Testis (tissue), 3 donors: ENCODE results near the gene RAI1. TPM values are rescaled to one million over a fixed set of nuclear protein-coding genes. Genes with fewer than 3 reads are reported as not detected.

Experiments
- DNase-seq: peaks from one replicate; pipeline ENCODE4 v3.0.0-alpha.2; 2019
- H3K27ac ChIP-seq, 2 donors: fragments of 200-600 bp; sonication (generic); one replicate each; pipeline ENCODE4 v1.5.1; 2019
- H3K27me3 ChIP-seq: fragments of 200-600 bp; sonication (generic); one replicate; pipeline ENCODE4 v1.5.1; 2019
- H3K36me3 ChIP-seq: fragments of 200-600 bp; sonication (generic); one replicate; pipeline ENCODE4 v1.5.1; 2017; ENCODE audit warnings: low read depth; ENCODE audit errors: missing control alignments
- H3K4me1 ChIP-seq: fragments of 200-600 bp; sonication (generic); one replicate; pipeline ENCODE4 v1.5.1; 2019
- H3K4me3 ChIP-seq, 2 donors: fragments of 200-600 bp; sonication (generic); one replicate each; pipeline ENCODE4 v1.5.1; 2017 to 2019
- H3K9me3 ChIP-seq: fragments of 200-600 bp; sonication (generic); one replicate; pipeline ENCODE4 v1.5.1; 2017
- CTCF ChIP-seq, 3 experiments: fragments of 450-650 bp in 2 of 3; fragments of 200-600 bp in 1 of 3; sonication (generic) in 1 of 3; IDR thresholded peaks; one replicate each; pipeline ENCODE4 v1.5.1; 2016 to 2019; ENCODE audit warnings: antibody characterized with exemption in 3 of 3, mild to moderate bottlenecking in 2 of 3, moderate library complexity in 1 of 3
- POLR2A ChIP-seq: fragments of 450-650 bp; IDR thresholded peaks from one replicate; pipeline ENCODE4 v1.6.1; 2017; ENCODE audit warnings: antibody characterized with exemption, mild to moderate bottlenecking, moderate library complexity
- WGBS, 2 donors: methylation state at CpG; one replicate each; pipeline ENCODE4 v1.1.5; 2018; 5-methylcytosine and 5-hydroxymethylcytosine counted together
- intact Hi-C: fragments of 100-400 bp; cut with DNase I; formaldehyde crosslinking; loops from one replicate; pipeline ENCODE4 v1.15.1; 2023; ENCODE audit warnings: low total_unique reads
- polyA plus RNA-seq: library from polyadenylated mRNA; stranded (reverse); fragments of 350-450 nt; fragmentation: Illumina TruSeq; extraction: RNeasy Lipid Tissue Mini Kit (QIAGEN cat#74804); gene quantifications from one replicate; pipeline ENCODE4 v1.2.3, GENCODE V29; 2014; ENCODE audit warnings: low read depth, low replicate concordance; ENCODE audit not compliant: insufficient read depth
- total RNA-seq, 2 donors: library from RNA; depleted of rRNA; stranded (reverse); fragments of >200 nt; gene quantifications; one replicate each; pipeline ENCODE4 v1.2.3, GENCODE V29; 2016

The RAI1 gene
- total and polyA plus RNA-seq, 3 donors from 2014 or later = 17.5 to 44.5 (median 42.8) TPM

GRCh38 chr17:17769869-17770631, 88.8 kb downstream of the RAI1 start:
- intact Hi-C loops = no loop called here
- peaks cover 38% of the 10 kb centered on the region for H3K4me1 ChIP-seq
- H3K4me3 ChIP-seq = no peak overlapping the region
- no peak for TF ChIP-seq POLR2A
- no peak for TF ChIP-seq CTCF (IDR thresholded peaks at IDR 0.05)
- 47 to 48% methylated on average over 22 to 25 of the region's 25 CpGs for WGBS, 2 donors
- no peak overlapping the region for H3K27ac ChIP-seq
- H3K27me3 ChIP-seq = no peaks in the 10 kb centered on the region
- no peak for DNase-seq
- H3K36me3 ChIP-seq = no peaks in the 10 kb centered on the region
- no peaks in the 10 kb centered on the region for H3K9me3 ChIP-seq

GRCh38 chr17:17770632-17771044, 89.4 kb downstream of the RAI1 start:
- H3K27ac ChIP-seq = no peak overlapping the region
- H3K27me3 ChIP-seq = no peaks in the 10 kb centered on the region
- intact Hi-C loops = no loop called here
- 71 to 73% methylated on average over 7 to 13 of the region's 13 CpGs for WGBS, 2 donors
- H3K9me3 ChIP-seq = no peaks in the 10 kb centered on the region
- peaks cover 38% of the 10 kb centered on the region for H3K4me1 ChIP-seq
- H3K36me3 ChIP-seq = no peaks in the 10 kb centered on the region
- no peak for TF ChIP-seq POLR2A
- no peak for TF ChIP-seq CTCF (IDR thresholded peaks at IDR 0.05)
- no peak for DNase-seq
- H3K4me3 ChIP-seq = no peak overlapping the region

GRCh38 chr17:17771498-17772201, 90.4 kb downstream of the RAI1 start:
- Histone ChIP-seq H3K36me3 (no peaks in the 10 kb centered on the region), H3K4me1 (peaks cover 38% of the 10 kb centered on the region), H3K4me3 (no peak overlapping the region), H3K27me3 (no peaks in the 10 kb centered on the region), H3K9me3 (no peaks in the 10 kb centered on the region), H3K27ac (no peak overlapping the region)
- intact Hi-C loops = no loop called here
- 83 to 85% methylated on average over 9 to 10 of the region's 10 CpGs for WGBS, 2 donors
- TF ChIP-seq POLR2A (no peak), CTCF (IDR thresholded peaks at IDR 0.05) (no peak)
- DNase-seq = no peak

- DNase-seq = no peak
- Histone ChIP-seq H3K36me3 (no peaks in the 10 kb centered on the region), H3K27me3 (no peaks in the 10 kb centered on the region), H3K4me3 (no peak overlapping the region), H3K27ac (no peak overlapping the region), H3K4me1 (peaks cover 34% of the 10 kb centered on the region), H3K9me3 (no peaks in the 10 kb centered on the region)
- intact Hi-C loops = no loop called here
- 75 to 84% methylated on average over 3 of the region's 3 CpGs for WGBS, 2 donors
- TF ChIP-seq POLR2A = no peak
- no peak for TF ChIP-seq CTCF (IDR thresholded peaks at IDR 0.05)
Observed at GRCh38 chr17:17772231-17772630, 91.0 kb downstream of the RAI1 start.
